GM18868 (cell line): ENCODE measurements around the gene KDM8.
"Not testable (repeated sequence)": the region's sequence is repeated elsewhere in the genome, so short reads cannot be mapped to it uniquely, and the experiment has no call there.

Experiments
- ATAC-seq: cut with Tn5 transposase; IDR thresholded peaks from one replicate; pipeline ENCODE4 v1.9.1; 2021; ENCODE audit warnings: mild to moderate bottlenecking, moderate library complexity; ENCODE audit not compliant: unreplicated experiment

KDM8 gene

GRCh38 chr16:27190316-27190871 lies 12.9 kb upstream of the KDM8 start:
- no peak for ATAC-seq

- no peak for ATAC-seq
These were observed 11.9 kb upstream of the KDM8 start for GRCh38 chr16:27191352-27191924.

- no peak for ATAC-seq
These were observed 9.9 kb upstream of the KDM8 start for GRCh38 chr16:27193300-27193990.

GRCh38 chr16:27195076-27195741 lies 8.1 kb upstream of the KDM8 start:
- no peak for ATAC-seq

- no peak for ATAC-seq
These were observed 7.3 kb upstream of the KDM8 start for GRCh38 chr16:27195941-27196595.

- no peak for ATAC-seq
These were observed 6.3 kb upstream of the KDM8 start for GRCh38 chr16:27197004-27197403.

GRCh38 chr16:27198451-27199234 lies 4.7 kb upstream of the KDM8 start:
- ATAC-seq = no peak

- no peak for ATAC-seq
These were observed 4.1 kb upstream of the KDM8 start for GRCh38 chr16:27199235-27199586.

GRCh38 chr16:27199736-27200135 lies 3.6 kb upstream of the KDM8 start:
- peak; percentile 39 for ATAC-seq

GRCh38 chr16:27200914-27201313 lies 2.4 kb upstream of the KDM8 start:
- ATAC-seq = not testable (repeated sequence)

GRCh38 chr16:27202923-27203506 lies 311 bp upstream of the KDM8 start:
- peak; percentile 57 for ATAC-seq

GRCh38 chr16:27204312-27204915 lies 1.1 kb downstream of the KDM8 start:
- ATAC-seq = no peak

GRCh38 chr16:27205423-27206065 lies 2.2 kb downstream of the KDM8 start:
- ATAC-seq = no peak

- not testable (repeated sequence) for ATAC-seq
These were observed 3.8 kb downstream of the KDM8 start for GRCh38 chr16:27207121-27207520.

GRCh38 chr16:27208081-27208680 lies 4.9 kb downstream of the KDM8 start:
- no peak for ATAC-seq

GRCh38 chr16:27208796-27209195 lies 5.5 kb downstream of the KDM8 start:
- ATAC-seq = no peak

- ATAC-seq = no peak
These were observed 6.3 kb downstream of the KDM8 start for GRCh38 chr16:27209591-27209990.

GRCh38 chr16:27210174-27210573 lies 6.8 kb downstream of the KDM8 start:
- ATAC-seq = no peak

GRCh38 chr16:27211026-27211425 lies 7.7 kb downstream of the KDM8 start:
- no peak for ATAC-seq
